Heart right ventricle (tissue), 16 donors: ENCODE data around the gene FOSL1. TPM values are rescaled to one million over a fixed set of nuclear protein-coding genes. Genes with fewer than 3 reads are reported as not detected.
A peak's percentile ranks its signal among the peaks of the same experiment; 100 is the strongest.

Experiments used
- ATAC-seq, 8 donors: fragments of 200-7000 bp; cut with Tn5 transposase; one replicate each; pipeline ENCODE4 v1.9.1; 2020; ENCODE audit warnings: mild to moderate bottlenecking in 8 of 8, moderate library complexity in 8 of 8, moderate number of reproducible peaks in 1 of 8
- DNase-seq, 2 donors: peaks; one replicate each; pipeline ENCODE4 v3.0.0-alpha.2; 2020
- H3K27ac ChIP-seq, 10 donors: fragments of 200-600 bp; sonication (generic) in 2 of 10; one replicate each; pipeline versions ENCODE4 v1.5.0 to v1.8.0; 2020 to 2022; ENCODE audit warnings: mild to moderate bottlenecking in 3 of 10
- H3K27me3 ChIP-seq, 7 donors: fragments of 200-600 bp; one replicate each; pipeline ENCODE4 v1.8.0; 2021 to 2022; ENCODE audit warnings: mild to moderate bottlenecking in 2 of 7
- H3K36me3 ChIP-seq, 9 donors: fragments of 200-600 bp; sonication (generic) in 1 of 9; one replicate each; pipeline versions ENCODE4 v1.5.0 to v1.8.0; 2020 to 2022; ENCODE audit warnings: mild to moderate bottlenecking in 2 of 9
- H3K4me1 ChIP-seq, 9 donors: fragments of 200-600 bp; sonication (generic) in 1 of 9; one replicate each; pipeline versions ENCODE4 v1.5.0 to v1.8.0; 2020 to 2022; ENCODE audit warnings: mild to moderate bottlenecking in 4 of 9
- H3K4me3 ChIP-seq, 10 donors: fragments of 200-600 bp; sonication (generic) in 2 of 10; one replicate each; pipeline versions ENCODE4 v1.5.0 to v1.8.0; 2020 to 2022; ENCODE audit warnings: mild to moderate bottlenecking in 7 of 10, moderate library complexity in 2 of 10
- H3K9me3 ChIP-seq, 11 donors: fragments of 200-600 bp in 10 of 11; sonication (generic) in 2 of 11; one replicate each; pipeline versions ENCODE4 v1.5.0 to v1.8.0; 2013 to 2022; ENCODE audit warnings: mild to moderate bottlenecking in 2 of 11, control low read depth in 1 of 11, moderate library complexity in 1 of 11
- WGBS, 2 donors: extraction: QIAGEN DNeasy Blood & Tissue Kit; methylation state at CpG; one replicate each; pipeline ENCODE4 v1.1.7; 2013; ENCODE audit warnings: inconsistent platforms in 1 of 2; 5-methylcytosine and 5-hydroxymethylcytosine counted together
- intact Hi-C, 10 donors: fragments of 100-400 bp; cut with DNase I; formaldehyde crosslinking; loops; one replicate each; pipeline versions ENCODE4 v1.11.1 to v1.14.2; 2022
- polyA plus RNA-seq, 2 donors: library from polyadenylated mRNA; stranded (reverse); fragments of 200-250 nt; gene quantifications; one replicate each; pipeline ENCODE4 v1.2.3, GENCODE V29; 2013
- total RNA-seq, 10 donors: library from RNA; stranded (reverse); fragmentation: NEBNext Ultra II Directional in 3 of 10; extraction: Animal tissue kit (Norgen Biotek cat#: 25700) in 3 of 10; gene quantifications; one replicate each; pipeline versions ENCODE4 v1.2.1 to v1.2.4, GENCODE V29; 2021 to 2023
- TF ChIP-seq, protein P1 (sequence below), 9 donors: fragments of 200-600 bp; sonication (generic) in 2 of 9; IDR thresholded peaks; one replicate each; pipeline versions ENCODE4 v1.5.0 to v1.8.0; 2021 to 2022; ENCODE audit warnings: antibody characterized with exemption in 9 of 9, mild to moderate bottlenecking in 5 of 9, moderate library complexity in 1 of 9
- donor health status: Arrhythmogenic right ventricular cardiomyopathy.
- donor health status: ischemic (EF 13 %, LVEDD 7.1; RV severe dilation, severe dysfunction).
- donor health status: healthy with polysubstance abuse.
- donor health status: DM: no; HTN: yes; CAD: no.
- donor health status: DM: no; HTN: no; CAD: no.
- donor health status: ischemic (EF 25% LVEDD 6.9; RV normal size, moderate dysfunction).
- donor health status: ischemic (EF 25% LVEDD 5.7; RV mildly dilated, moderate dysfunction).
- donor health status: healthy.
- donor health status: DM: yes; HTN: yes; CAD: no.
- donor health status: Ischemic cardiomyopathy.
- donor health status: ischemic (EF 35%, LVEDD 5.7; RV mildly dilated, moderate dysfunction).
- donor health status: nonischemic (EF 11% LVEDD 7.7; RV severe dilation, severe dysfunction).
- donor health status: DM: yes; HTN: yes; CAD: no.
- donor health status: PGD.
- donor health status: ischemic (EF 29% LVEDD 5.4; RV normal size, mild dysfunction).
- donor health status: nonischemic (EF 23%, LVEDD 6.1; RV moderate dilation, normal function).

Gene FOSL1
- total and polyA plus RNA-seq, 12 donors, result 0.31 to 32.8 (median 2.8) TPM; not detected in 2

DNA sequence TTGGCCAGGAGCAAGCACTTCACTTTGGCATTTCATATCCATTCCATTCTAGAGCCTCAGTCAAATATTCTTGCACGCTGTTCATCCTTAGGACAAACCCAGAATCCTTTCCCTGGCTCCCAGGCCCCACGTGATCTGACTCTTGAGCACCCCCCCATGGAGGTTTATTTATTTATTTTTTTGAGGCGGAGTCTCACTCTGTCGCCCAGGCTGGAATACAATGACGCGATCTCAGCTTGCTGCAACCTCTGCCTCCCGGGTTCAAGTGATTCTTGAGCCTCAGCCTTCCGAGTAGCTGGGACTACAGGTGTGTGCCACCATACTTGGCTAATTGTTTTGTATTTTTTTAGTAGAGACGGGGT, 32.4 kb upstream of the FOSL1 start:
- Histone ChIP-seq H3K36me3 (no peaks in the 10 kb centered on the region), H3K9me3 (no peaks in the 10 kb centered on the region), H3K27me3 (peaks cover 0 to 15% (median 3%) of the 10 kb centered on the region in 7 donors), H3K4me1 (peaks cover 0 to 11% (median 0%) of the 10 kb centered on the region in 9 donors), H3K27ac (no peak overlapping the region), H3K4me3 (no peak overlapping the region)
- TF ChIP-seq, protein P1, sequence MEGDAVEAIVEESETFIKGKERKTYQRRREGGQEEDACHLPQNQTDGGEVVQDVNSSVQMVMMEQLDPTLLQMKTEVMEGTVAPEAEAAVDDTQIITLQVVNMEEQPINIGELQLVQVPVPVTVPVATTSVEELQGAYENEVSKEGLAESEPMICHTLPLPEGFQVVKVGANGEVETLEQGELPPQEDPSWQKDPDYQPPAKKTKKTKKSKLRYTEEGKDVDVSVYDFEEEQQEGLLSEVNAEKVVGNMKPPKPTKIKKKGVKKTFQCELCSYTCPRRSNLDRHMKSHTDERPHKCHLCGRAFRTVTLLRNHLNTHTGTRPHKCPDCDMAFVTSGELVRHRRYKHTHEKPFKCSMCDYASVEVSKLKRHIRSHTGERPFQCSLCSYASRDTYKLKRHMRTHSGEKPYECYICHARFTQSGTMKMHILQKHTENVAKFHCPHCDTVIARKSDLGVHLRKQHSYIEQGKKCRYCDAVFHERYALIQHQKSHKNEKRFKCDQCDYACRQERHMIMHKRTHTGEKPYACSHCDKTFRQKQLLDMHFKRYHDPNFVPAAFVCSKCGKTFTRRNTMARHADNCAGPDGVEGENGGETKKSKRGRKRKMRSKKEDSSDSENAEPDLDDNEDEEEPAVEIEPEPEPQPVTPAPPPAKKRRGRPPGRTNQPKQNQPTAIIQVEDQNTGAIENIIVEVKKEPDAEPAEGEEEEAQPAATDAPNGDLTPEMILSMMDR (IDR thresholded peaks at IDR 0.05), result peak in 2 of 9 donors; percentile 11 to 14
- DNase-seq (no peak), ATAC-seq (no peak)
- intact Hi-C loops, result no loop called here
- WGBS, 2 donors, result 29 to 35% methylated on average over 9 of the region's 9 CpGs

DNA sequence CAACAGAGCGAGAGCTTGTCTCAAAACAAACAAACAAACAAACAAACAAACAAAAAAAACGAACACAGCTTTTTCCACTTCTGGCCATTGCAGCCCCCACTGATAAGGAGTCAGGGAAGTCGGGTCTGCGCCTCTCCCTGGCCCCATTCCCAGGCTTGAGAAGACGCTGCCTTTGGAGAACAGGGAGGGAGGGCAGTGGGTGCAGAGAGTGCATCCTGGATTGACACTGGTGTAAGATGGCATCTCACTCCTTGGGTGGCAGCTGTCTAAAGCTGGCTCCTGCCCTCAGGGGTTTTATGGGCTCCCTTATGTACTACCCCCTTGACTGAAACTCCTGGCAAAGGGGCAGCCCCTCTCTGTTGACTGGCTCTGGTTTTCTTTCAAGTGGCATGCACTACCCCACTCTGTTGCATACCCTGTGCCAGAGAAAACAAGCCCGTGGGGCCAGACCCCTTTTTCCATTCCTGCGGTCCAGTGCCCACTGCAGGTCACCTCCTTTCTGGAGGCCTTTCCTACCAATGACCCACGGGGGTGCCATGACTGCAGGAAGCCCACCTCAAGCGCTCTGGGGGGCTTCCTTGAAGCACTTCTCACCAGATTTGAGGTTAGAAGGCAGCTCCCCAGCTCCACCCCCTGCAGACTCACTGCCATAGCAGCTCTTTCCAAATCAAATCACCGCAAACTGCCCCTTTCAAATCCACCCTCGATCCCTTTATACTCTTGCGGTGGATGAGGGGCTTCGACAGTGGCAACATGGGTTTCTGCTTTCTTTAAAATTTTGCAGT, 31.8 kb upstream of the FOSL1 start:
- H3K27me3 ChIP-seq, result peaks cover 0 to 11% (median 3%) of the 10 kb centered on the region in 7 donors
- peaks cover 0 to 16% (median 0%) of the 10 kb centered on the region in 9 donors for H3K4me1 ChIP-seq
- 47 to 52% methylated on average over 13 of the region's 13 CpGs for WGBS, 2 donors
- DNase-seq, result no peak
- TF ChIP-seq, protein P1 (IDR thresholded peaks at IDR 0.05), result no peak
- no peak for ATAC-seq
- no peaks in the 10 kb centered on the region for H3K9me3 ChIP-seq
- intact Hi-C loops, result no loop called here
- no peak overlapping the region for H3K27ac ChIP-seq
- no peak overlapping the region for H3K4me3 ChIP-seq
- H3K36me3 ChIP-seq, result no peaks in the 10 kb centered on the region

DNA sequence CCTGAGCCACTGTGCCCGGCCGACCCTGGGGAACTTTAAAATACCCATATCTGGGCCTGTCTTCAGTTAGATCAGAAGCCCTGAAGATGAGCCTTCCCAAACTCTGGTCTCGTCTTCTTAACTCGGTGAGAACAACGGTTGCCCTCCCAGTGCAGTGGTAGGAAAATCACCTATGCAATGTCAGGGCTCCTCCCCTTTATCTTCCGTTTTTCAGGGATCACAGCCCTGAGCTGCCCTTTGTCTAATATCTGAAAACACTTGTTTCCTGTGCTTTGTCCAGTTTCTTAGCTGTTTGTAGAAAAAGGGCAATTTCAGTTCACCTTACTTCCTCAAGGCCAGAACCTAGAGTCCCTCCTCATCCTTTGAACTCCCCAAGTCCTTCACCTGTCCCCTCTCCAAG, 28.5 kb upstream of the FOSL1 start:
- intact Hi-C loops, result no loop called here
- 62 to 73% methylated on average over 6 of the region's 6 CpGs for WGBS, 2 donors
- no peaks in the 10 kb centered on the region for H3K9me3 ChIP-seq
- peaks cover 0 to 16% (median 0%) of the 10 kb centered on the region in 9 donors for H3K4me1 ChIP-seq
- ATAC-seq (no peak), DNase-seq (no peak)
- H3K27me3 ChIP-seq, result peaks cover 0 to 5% (median 3%) of the 10 kb centered on the region in 7 donors
- TF ChIP-seq, protein P1 (IDR thresholded peaks at IDR 0.05), result no peak
- H3K27ac ChIP-seq, result peak overlapping the region in 1 of 10 donors; percentile 85
- peaks cover 0 to 3% (median 0%) of the 10 kb centered on the region in 9 donors for H3K36me3 ChIP-seq
- H3K4me3 ChIP-seq, result peak overlapping the region in 1 of 10 donors; percentile 37

GRCh38 chr11:65927904-65928397, 27.8 kb upstream of the FOSL1 start:
- peak overlapping the region in 1 of 10 donors; percentile 37 for H3K4me3 ChIP-seq
- WGBS, 2 donors, result 55 to 59% methylated on average over 9 of the region's 9 CpGs
- H3K9me3 ChIP-seq, result no peaks in the 10 kb centered on the region
- H3K27ac ChIP-seq, result peak overlapping the region in 4 of 10 donors; percentile 22 to 85 (median 44)
- TF ChIP-seq, protein P1 (IDR thresholded peaks at IDR 0.05), result no peak
- peaks cover 0 to 16% (median 0%) of the 10 kb centered on the region in 9 donors for H3K4me1 ChIP-seq
- H3K27me3 ChIP-seq, result peaks cover 0 to 3% (median 0%) of the 10 kb centered on the region in 7 donors
- ATAC-seq (peak in 7 of 8 donors; percentile 9 to 56 (median 49)), DNase-seq (peak in 1 of 2 donors; percentile 33)
- peaks cover 0 to 10% (median 3%) of the 10 kb centered on the region in 9 donors for H3K36me3 ChIP-seq
- intact Hi-C loops, result no loop called here
